22Rv1 (cell line): ENCODE results near the gene WDR3.

Experiments
- H3K27ac ChIP-seq: fragments of 450-650 bp; 2 replicates; pipeline ENCODE4 v1.5.1; 2017
- ZFX ChIP-seq: fragments of 450-650 bp; IDR thresholded peaks from 2 replicates; pipeline ENCODE4 v1.6.1; 2017; ENCODE audit warnings: antibody characterized with exemption, borderline replicate concordance
- TF ChIP-seq, protein P1 (sequence below): fragments of 450-650 bp; IDR thresholded peaks from 2 replicates; pipeline ENCODE4 v1.5.1; 2017; ENCODE audit warnings: mild to moderate bottlenecking

WDR3 gene

DNA sequence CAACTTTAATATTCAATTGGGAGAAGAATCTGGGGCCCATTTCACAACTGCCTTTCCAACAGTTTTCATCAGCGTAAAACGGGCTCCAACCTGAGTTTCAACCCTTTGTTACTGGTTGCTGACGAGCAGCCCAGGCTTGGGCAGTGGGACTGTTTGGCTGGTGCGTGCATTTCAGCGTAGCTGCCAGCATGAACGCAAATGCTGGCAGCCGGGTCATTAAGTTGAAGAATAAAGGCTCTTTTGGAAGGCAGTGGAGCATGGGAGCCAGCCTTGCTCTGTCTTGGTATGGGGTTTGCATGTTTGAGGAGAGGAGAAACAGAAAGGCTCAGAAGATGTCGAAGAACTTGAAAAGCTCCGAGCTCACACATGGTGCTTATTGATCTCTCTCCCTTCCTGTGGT is 40.7 kb downstream of the WDR3 start:
- no peak for TF ChIP-seq ZFX
- TF ChIP-seq, protein P1, sequence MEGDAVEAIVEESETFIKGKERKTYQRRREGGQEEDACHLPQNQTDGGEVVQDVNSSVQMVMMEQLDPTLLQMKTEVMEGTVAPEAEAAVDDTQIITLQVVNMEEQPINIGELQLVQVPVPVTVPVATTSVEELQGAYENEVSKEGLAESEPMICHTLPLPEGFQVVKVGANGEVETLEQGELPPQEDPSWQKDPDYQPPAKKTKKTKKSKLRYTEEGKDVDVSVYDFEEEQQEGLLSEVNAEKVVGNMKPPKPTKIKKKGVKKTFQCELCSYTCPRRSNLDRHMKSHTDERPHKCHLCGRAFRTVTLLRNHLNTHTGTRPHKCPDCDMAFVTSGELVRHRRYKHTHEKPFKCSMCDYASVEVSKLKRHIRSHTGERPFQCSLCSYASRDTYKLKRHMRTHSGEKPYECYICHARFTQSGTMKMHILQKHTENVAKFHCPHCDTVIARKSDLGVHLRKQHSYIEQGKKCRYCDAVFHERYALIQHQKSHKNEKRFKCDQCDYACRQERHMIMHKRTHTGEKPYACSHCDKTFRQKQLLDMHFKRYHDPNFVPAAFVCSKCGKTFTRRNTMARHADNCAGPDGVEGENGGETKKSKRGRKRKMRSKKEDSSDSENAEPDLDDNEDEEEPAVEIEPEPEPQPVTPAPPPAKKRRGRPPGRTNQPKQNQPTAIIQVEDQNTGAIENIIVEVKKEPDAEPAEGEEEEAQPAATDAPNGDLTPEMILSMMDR: no peak
- H3K27ac ChIP-seq: no peak overlapping the region

- TF ChIP-seq, protein P1: no peak
- TF ChIP-seq ZFX: no peak
- H3K27ac ChIP-seq: no peak overlapping the region
Observed at GRCh38 chr1:117971777-117972176, 42.2 kb downstream of the WDR3 start.

DNA sequence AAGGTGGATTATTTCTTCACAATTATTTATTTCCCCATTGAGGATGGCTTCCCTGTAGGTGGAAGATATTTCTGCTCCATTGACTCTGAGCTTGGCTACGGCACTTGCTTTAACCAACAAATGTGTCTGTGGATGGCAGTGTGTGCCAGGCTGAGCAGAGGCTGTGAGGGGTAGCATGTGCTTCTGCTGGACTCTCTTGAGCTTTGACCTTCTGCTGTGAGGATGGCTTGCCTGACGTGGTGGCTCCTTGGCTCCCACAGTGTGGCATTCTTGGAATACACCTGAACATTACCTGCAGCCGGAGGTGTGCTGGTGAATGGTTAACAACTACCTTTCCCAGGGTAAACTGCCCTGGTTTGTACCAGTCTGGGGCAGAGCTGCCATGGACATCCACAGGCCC is 46.8 kb downstream of the WDR3 start:
- no peak for TF ChIP-seq ZFX
- TF ChIP-seq, protein P1: no peak
- no peak overlapping the region for H3K27ac ChIP-seq

DNA sequence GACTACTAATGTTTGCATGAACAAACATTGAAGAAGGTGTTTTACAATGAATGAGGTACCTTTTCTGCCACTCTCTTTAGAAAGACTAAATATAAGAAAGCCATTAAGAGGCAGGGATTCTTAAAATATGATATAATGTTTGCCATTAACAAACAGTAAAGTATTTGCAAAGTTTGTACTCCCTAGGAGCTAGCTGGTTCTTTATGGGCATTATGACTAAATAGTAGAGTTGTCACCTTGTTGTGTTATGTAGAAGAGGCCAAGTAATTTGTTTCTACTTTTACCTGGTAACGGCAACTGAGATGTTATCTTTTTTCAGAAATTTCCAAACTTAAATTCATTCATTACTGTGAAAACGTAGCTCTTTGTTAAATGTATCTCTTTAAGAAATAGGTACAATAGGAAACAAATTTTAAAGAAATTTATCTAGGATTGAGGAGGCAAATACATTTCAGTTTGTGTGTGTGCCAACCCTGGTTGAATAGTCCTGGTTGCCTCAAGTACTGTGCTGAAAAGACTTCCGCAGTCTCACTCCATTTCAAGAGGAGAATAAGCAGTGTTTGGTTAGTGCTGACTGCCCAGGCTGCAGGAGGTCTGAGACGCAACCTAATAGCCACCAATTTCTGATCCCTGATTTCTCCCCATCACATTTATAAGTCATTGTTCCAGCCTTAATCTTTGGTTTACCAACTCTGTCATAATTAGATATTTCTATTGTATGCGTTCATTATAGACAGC is 52.1 kb downstream of the WDR3 start:
- no peak overlapping the region for H3K27ac ChIP-seq
- TF ChIP-seq ZFX: no peak
- TF ChIP-seq, protein P1: no peak

DNA sequence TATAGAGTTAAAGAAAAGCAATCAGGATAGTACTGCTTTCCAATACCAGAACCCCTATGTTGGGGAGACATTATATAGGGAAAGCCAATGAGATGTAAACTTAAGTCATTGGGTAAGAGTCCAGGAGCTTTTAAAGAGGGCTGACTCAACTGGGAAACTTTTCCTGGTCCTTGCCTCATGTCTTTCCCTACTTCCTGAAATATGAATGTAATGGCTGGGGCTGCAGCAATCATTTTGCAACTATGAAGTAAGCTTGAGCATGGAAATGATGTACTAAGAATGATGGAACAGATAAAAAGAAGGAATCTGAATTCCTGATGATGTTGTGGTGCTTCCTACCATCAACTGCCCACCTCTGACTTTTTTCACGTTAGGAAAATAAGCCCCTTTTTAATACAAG is 55.7 kb downstream of the WDR3 start:
- H3K27ac ChIP-seq: no peak overlapping the region
- TF ChIP-seq ZFX: no peak
- TF ChIP-seq, protein P1: no peak

GRCh38 chr1:117985973-117986372 is 56.4 kb downstream of the WDR3 start:
- no peak overlapping the region for H3K27ac ChIP-seq
- TF ChIP-seq ZFX: no peak
- TF ChIP-seq, protein P1: no peak

- no peak for TF ChIP-seq ZFX
- TF ChIP-seq, protein P1: no peak
- no peak overlapping the region for H3K27ac ChIP-seq
Observed at GRCh38 chr1:118004312-118004711, 74.8 kb downstream of the WDR3 start.
